Measurements from ENCODE around the gene LLGL2. TPM values are rescaled to one million over a fixed set of nuclear protein-coding genes. Genes with fewer than 3 reads are reported as not detected.
A peak's percentile ranks its signal among the peaks of the same experiment; 100 is the strongest.

LLGL2 gene
- total RNA-seq, 1 donor from 2014 or later, result 3.3 TPM

- DNase-seq (ENCODE audit: extremely low spot score, unreplicated experiment), result no peak
- TF ChIP-seq CTCF (IDR thresholded peaks at IDR 0.05), result no peak
- H3K36me3 Mint-ChIP-seq (ENCODE audit: unreplicated experiment), result peaks cover 9% of the 10 kb centered on the region
- peak overlapping the region; percentile 41 for H3K27ac Mint-ChIP-seq (ENCODE audit: unreplicated experiment)
- peak overlapping the region; percentile 81 for H3K4me3 Mint-ChIP-seq (ENCODE audit: unreplicated experiment)
- H3K9me3 Mint-ChIP-seq (ENCODE audit: unreplicated experiment), result no peaks in the 10 kb centered on the region
- no peaks in the 10 kb centered on the region for H3K27me3 Mint-ChIP-seq (ENCODE audit: unreplicated experiment)
- H3K4me1 Mint-ChIP-seq (ENCODE audit: unreplicated experiment), result peaks cover 37% of the 10 kb centered on the region
These were observed 10.5 kb upstream of the LLGL2 start for GRCh38 chr17:75514919-75515495.

GRCh38 chr17:75515496-75516254 is 9.8 kb upstream of the LLGL2 start, which contains the start of gene CASKIN2:
TSS of gene CASKIN2 (minus strand) at chr17:75515537. CDS start at chr17:75513804, 1,733 bp downstream.
- Mint-ChIP-seq H3K4me1 (ENCODE audit: unreplicated experiment) (peaks cover 37% of the 10 kb centered on the region), H3K36me3 (ENCODE audit: unreplicated experiment) (peaks cover 9% of the 10 kb centered on the region), H3K4me3 (ENCODE audit: unreplicated experiment) (peak within 1 kb of the TSS; percentile 81), H3K27ac (ENCODE audit: unreplicated experiment) (peak within 1 kb of the TSS; percentile 41), H3K27me3 (ENCODE audit: unreplicated experiment) (no peaks in the 10 kb centered on the region), H3K9me3 (ENCODE audit: unreplicated experiment) (no peaks in the 10 kb centered on the region)
- peak; percentile 99 for TF ChIP-seq CTCF (IDR thresholded peaks at IDR 0.05)
- peak; percentile 99 for DNase-seq (ENCODE audit: extremely low spot score, unreplicated experiment)

- Mint-ChIP-seq H3K4me3 (ENCODE audit: unreplicated experiment) (peak within 1 kb of the TSS; percentile 81), H3K4me1 (ENCODE audit: unreplicated experiment) (peaks cover 37% of the 10 kb centered on the region), H3K36me3 (ENCODE audit: unreplicated experiment) (peaks cover 9% of the 10 kb centered on the region), H3K27ac (ENCODE audit: unreplicated experiment) (peak within 1 kb of the TSS; percentile 41), H3K9me3 (ENCODE audit: unreplicated experiment) (no peaks in the 10 kb centered on the region), H3K27me3 (ENCODE audit: unreplicated experiment) (no peaks in the 10 kb centered on the region)
- TF ChIP-seq CTCF (IDR thresholded peaks at IDR 0.05), result no peak
- DNase-seq (ENCODE audit: extremely low spot score, unreplicated experiment), result peak; percentile 97
These were observed 9.3 kb upstream of the LLGL2 start, which contains the start of gene TSEN54 for GRCh38 chr17:75516255-75516618. TSS of gene TSEN54 (plus strand) at chr17:75516528. CDS start at chr17:75516561, 33 bp downstream.

GRCh38 chr17:75516619-75517296 is 8.7 kb upstream of the LLGL2 start:
- no peak for DNase-seq (ENCODE audit: extremely low spot score, unreplicated experiment)
- no peak overlapping the region for H3K27ac Mint-ChIP-seq (ENCODE audit: unreplicated experiment)
- H3K4me1 Mint-ChIP-seq (ENCODE audit: unreplicated experiment), result peaks cover 31% of the 10 kb centered on the region
- H3K4me3 Mint-ChIP-seq (ENCODE audit: unreplicated experiment), result peak overlapping the region; percentile 73
- no peak for TF ChIP-seq CTCF (IDR thresholded peaks at IDR 0.05)
- H3K9me3 Mint-ChIP-seq (ENCODE audit: unreplicated experiment), result no peaks in the 10 kb centered on the region
- no peaks in the 10 kb centered on the region for H3K27me3 Mint-ChIP-seq (ENCODE audit: unreplicated experiment)
- peaks cover 9% of the 10 kb centered on the region for H3K36me3 Mint-ChIP-seq (ENCODE audit: unreplicated experiment)
